Spleen (tissue), 11 donors: ENCODE measurements around the gene KCNJ9. TPM values are rescaled to one million over a fixed set of nuclear protein-coding genes. Genes with fewer than 3 reads are reported as not detected.
A peak's percentile ranks its signal among the peaks of the same experiment; 100 is the strongest.

Experiments
- DNase-seq: peaks from one replicate; pipeline ENCODE4 v3.0.0-alpha.2; 2020
- H3K27ac ChIP-seq, 8 donors: fragments of 200-600 bp; sonication (generic) in 7 of 8; 1 replicate in 4 of 8; 2 replicates in 4 of 8; pipeline versions ENCODE4 v1.5.0 to v1.8.0; 2016 to 2021; ENCODE audit warnings: inconsistent platforms in 4 of 8, mild to moderate bottlenecking in 4 of 8, moderate library complexity in 1 of 8
- H3K27me3 ChIP-seq, 7 donors: fragments of 200-600 bp; sonication (generic) in 6 of 7; replicated peaks in 1 of 7; 1 replicate in 4 of 7; 2 replicates in 3 of 7; pipeline versions ENCODE4 v1.5.0 to v1.8.0; 2016 to 2021; ENCODE audit warnings: inconsistent platforms in 3 of 7, mild to moderate bottlenecking in 1 of 7
- H3K36me3 ChIP-seq, 6 donors: fragments of 200-600 bp; sonication (generic) in 5 of 6; 1 replicate in 4 of 6; 2 replicates in 2 of 6; pipeline versions ENCODE4 v1.5.0 to v1.8.0; 2016 to 2021; ENCODE audit warnings: inconsistent platforms in 2 of 6
- H3K4me1 ChIP-seq, 6 donors: fragments of 200-600 bp; sonication (generic) in 5 of 6; 1 replicate in 3 of 6; 2 replicates in 3 of 6; pipeline versions ENCODE4 v1.5.0 to v1.8.0; 2016 to 2021; ENCODE audit warnings: inconsistent platforms in 3 of 6
- H3K4me3 ChIP-seq, 8 donors: fragments of 200-600 bp; sonication (generic) in 7 of 8; 1 replicate in 4 of 8; 2 replicates in 4 of 8; pipeline versions ENCODE4 v1.5.0 to v1.8.0; 2016 to 2021; ENCODE audit warnings: inconsistent platforms in 4 of 8, mild to moderate bottlenecking in 4 of 8, moderate library complexity in 2 of 8
- H3K9me3 ChIP-seq, 8 donors: fragments of 200-600 bp; sonication (generic) in 7 of 8; 1 replicate in 4 of 8; 2 replicates in 4 of 8; pipeline versions ENCODE4 v1.5.0 to v1.8.0; 2016 to 2021; ENCODE audit warnings: inconsistent platforms in 4 of 8
- CTCF ChIP-seq, 11 experiments: fragments of 200-600 bp in 7 of 11; fragments of 450-650 bp in 4 of 11; sonication (generic) in 4 of 11; IDR thresholded peaks in 8 of 11; conservative IDR thresholded peaks in 3 of 11; 1 replicate in 7 of 11; 2 replicates in 4 of 11; pipeline versions ENCODE4 v1.4.0 to v1.8.0; 2016 to 2021; ENCODE audit warnings: antibody characterized with exemption in 11 of 11, inconsistent platforms in 4 of 11, mild to moderate bottlenecking in 1 of 11
- POLR2A ChIP-seq, 3 donors: fragments of 450-650 bp; IDR thresholded peaks; one replicate each; pipeline ENCODE4 v1.5.1; 2017; ENCODE audit warnings: antibody characterized with exemption in 3 of 3, mild to moderate bottlenecking in 1 of 3
- POLR2AphosphoS5 ChIP-seq, 3 donors: sonication (generic); formaldehyde crosslinking; IDR thresholded peaks; one replicate each; pipeline ENCODE4 v1.5.1; 2017; ENCODE audit warnings: antibody characterized with exemption in 3 of 3
- WGBS, 5 donors: extraction: QIAGEN DNeasy Blood & Tissue Kit in 3 of 5; methylation state at CpG; one replicate each; pipeline versions ENCODE4 v1.1.5 to v1.1.7; 2013 to 2018; 5-methylcytosine and 5-hydroxymethylcytosine counted together
- intact Hi-C: fragments of 100-400 bp; cut with DNase I; formaldehyde crosslinking; loops from one replicate; pipeline ENCODE4 v1.15.0; 2023; ENCODE audit warnings: low total_unique reads
- polyA plus RNA-seq, 3 donors: library from polyadenylated mRNA; stranded (reverse); fragments of 200-250 nt; gene quantifications; one replicate each; pipeline ENCODE4 v1.2.1, GENCODE V29; 2013
- total RNA-seq, 7 donors: library from RNA; depleted of rRNA in 3 of 7; stranded (reverse); fragments of >200 nt in 3 of 7; fragmentation: NEBNext Ultra II Directional in 4 of 7; extraction: Animal tissue kit (Norgen Biotek cat#: 25700) in 4 of 7; gene quantifications; one replicate each; pipeline versions ENCODE4 v1.1.0 to v1.2.1, GENCODE V29; 2016 to 2021
- donor health status: healthy with polysubstance abuse.
- donor health status: DM: no; HTN: no; CAD: no; lungs with moderate emphysema.
- donor health status: DM: no; HTN: no; CAD: no.
- donor health status: Bipolar disorder and iron deficiency.
- donor health status: healthy.
- donor health status: DM: no; HTN: no; CAD: no.
- donor health status: DM: yes; HTN: yes; CAD: no.

KCNJ9 gene
- total and polyA plus RNA-seq, 10 donors, result not detected

- Histone ChIP-seq H3K36me3 (peaks cover 0 to 43% (median 34%) of the 10 kb centered on the region in 6 donors), H3K4me3 (peak overlapping the region in 2 of 8 donors; percentile 59 to 93), H3K9me3 (no peaks in the 10 kb centered on the region), H3K27me3 (no peaks in the 10 kb centered on the region), H3K27ac (peak overlapping the region in 2 of 8 donors; percentile 93), H3K4me1 (peaks cover 21 to 67% (median 40%) of the 10 kb centered on the region in 6 donors)
- peak; percentile 66 for DNase-seq
- TF ChIP-seq POLR2AphosphoS5 (IDR thresholded peaks at IDR 0.05), result no peak
- TF ChIP-seq CTCF (IDR thresholded peaks at IDR 0.05 in 8 of 11, conservative IDR thresholded peaks at IDR 0.05 in 3 of 11), result no peak
- TF ChIP-seq POLR2A (IDR thresholded peaks at IDR 0.05), result no peak
- WGBS, 5 donors, result 59 to 78% (median 71%) methylated on average over 4 of the region's 4 CpGs
- intact Hi-C loops, result loop anchor here (10.0 kb wide), 1 partner anchor 312 kb away; the partner anchor contains the start of gene DUSP23
Measured at GRCh38 chr1:160096274-160097116, 15.2 kb downstream of the KCNJ9 start.

GRCh38 chr1:160097151-160097910, 16.0 kb downstream of the KCNJ9 start:
- Histone ChIP-seq H3K4me1 (peaks cover 24 to 75% (median 45%) of the 10 kb centered on the region in 6 donors), H3K27ac (peak overlapping the region in 5 of 8 donors; percentile 93 to 99 (median 93)), H3K9me3 (no peaks in the 10 kb centered on the region), H3K4me3 (peak overlapping the region; percentile 58 to 93 (median 76)), H3K36me3 (peaks cover 0 to 34% (median 26%) of the 10 kb centered on the region in 6 donors), H3K27me3 (no peaks in the 10 kb centered on the region)
- TF ChIP-seq POLR2AphosphoS5 (IDR thresholded peaks at IDR 0.05), result no peak
- TF ChIP-seq POLR2A (IDR thresholded peaks at IDR 0.05), result no peak
- DNase-seq, result peak; percentile 80
- WGBS, 5 donors, result 71 to 92% (median 83%) methylated on average over 5 of the region's 5 CpGs
- intact Hi-C loops, result loop anchor here (10.0 kb wide), 1 partner anchor 313 kb away; the partner anchor contains the start of gene DUSP23

- H3K4me1 ChIP-seq, result peaks cover 24 to 82% (median 48%) of the 10 kb centered on the region in 6 donors
- H3K27me3 ChIP-seq, result no peaks in the 10 kb centered on the region
- DNase-seq, result peak; percentile 97
- WGBS, 5 donors, result 2 to 11% (median 4%) methylated on average over 10 to 64 of the region's 64 CpGs
- no peaks in the 10 kb centered on the region for H3K9me3 ChIP-seq
- H3K27ac ChIP-seq, result peak within 1 kb of the TSS; percentile 90 to 99 (median 93)
- peak; percentile 51 to 80 (median 64) for TF ChIP-seq POLR2AphosphoS5 (IDR thresholded peaks at IDR 0.05)
- no peak for TF ChIP-seq POLR2A (IDR thresholded peaks at IDR 0.05)
- H3K36me3 ChIP-seq, result peaks cover 0 to 26% (median 17%) of the 10 kb centered on the region in 6 donors
- peak within 1 kb of the TSS; percentile 58 to 93 (median 76) for H3K4me3 ChIP-seq
- intact Hi-C loops, result loop anchor here (10.0 kb wide), 1 partner anchor 313 kb away; the partner anchor contains the start of gene DUSP23
Measured at GRCh38 chr1:160097911-160098851, 16.8 kb downstream of the KCNJ9 start, which contains the start of gene IGSF8. TSS of gene IGSF8 (minus strand) at chr1:160098619. CDS start at chr1:160098472, 147 bp downstream.

GRCh38 chr1:160098852-160099561, 17.7 kb downstream of the KCNJ9 start:
- Histone ChIP-seq H3K4me3 (peak overlapping the region; percentile 26 to 93 (median 54)), H3K9me3 (no peaks in the 10 kb centered on the region), H3K36me3 (peaks cover 0 to 18% (median 10%) of the 10 kb centered on the region in 6 donors), H3K27me3 (no peaks in the 10 kb centered on the region), H3K27ac (peak overlapping the region; percentile 90 to 99 (median 93)), H3K4me1 (peaks cover 24 to 82% (median 50%) of the 10 kb centered on the region in 6 donors)
- peak in 1 of 11 experiments; percentile 25 for TF ChIP-seq CTCF (IDR thresholded peaks at IDR 0.05 in 8 of 11, conservative IDR thresholded peaks at IDR 0.05 in 3 of 11)
- TF ChIP-seq POLR2A (IDR thresholded peaks at IDR 0.05), result peak in 1 of 3 donors; percentile 45
- peak; percentile 90 to 92 (median 91) for TF ChIP-seq POLR2AphosphoS5 (IDR thresholded peaks at IDR 0.05)
- 2 to 6% (median 3%) methylated on average over 7 to 37 of the region's 40 CpGs for WGBS, 5 donors
- peak; percentile 100 for DNase-seq
- intact Hi-C loops, result loop anchor here (10.0 kb wide), 1 partner anchor 314 kb away; the partner anchor contains the start of gene DUSP23
